H4 (cell line): Measurements from ENCODE around the gene TMEM11. TPM values are rescaled to one million over a fixed set of nuclear protein-coding genes. Genes with fewer than 3 reads are reported as not detected.
A peak's percentile ranks its signal among the peaks of the same experiment; 100 is the strongest.

Experiments used
- DNase-seq: peaks from one replicate; pipeline ENCODE4 v3.0.0-alpha.2; 2015; ENCODE audit warnings: low spot score
- total RNA-seq: library from RNA; depleted of rRNA; stranded (reverse); fragments of >200 nt; shearing (Covaris generic); gene quantifications from 2 replicates; pipeline ENCODE4 v1.2.3, GENCODE V29; 2014; rRNA removed

Gene TMEM11
- total RNA-seq: 15.7 and 33.0 TPM in 2 replicates

- DNase-seq: peak; percentile 93
These were observed at the start of gene TMEM11 for GRCh38 chr17:21214015-21214776. Gene TMEM11 (minus strand): TSS chr17:21214161. CDS start chr17:21214152, 9 bp downstream.

GRCh38 chr17:21263376-21263775, 49.4 kb upstream of the TMEM11 start:
- DNase-seq: no peak

GRCh38 chr17:21262259-21262993, 48.5 kb upstream of the TMEM11 start:
- no peak for DNase-seq

GRCh38 chr17:21258593-21258992, 44.6 kb upstream of the TMEM11 start:
- DNase-seq: no peak

- DNase-seq: no peak
These were observed 39.9 kb upstream of the TMEM11 start for GRCh38 chr17:21253646-21254441.

DNA sequence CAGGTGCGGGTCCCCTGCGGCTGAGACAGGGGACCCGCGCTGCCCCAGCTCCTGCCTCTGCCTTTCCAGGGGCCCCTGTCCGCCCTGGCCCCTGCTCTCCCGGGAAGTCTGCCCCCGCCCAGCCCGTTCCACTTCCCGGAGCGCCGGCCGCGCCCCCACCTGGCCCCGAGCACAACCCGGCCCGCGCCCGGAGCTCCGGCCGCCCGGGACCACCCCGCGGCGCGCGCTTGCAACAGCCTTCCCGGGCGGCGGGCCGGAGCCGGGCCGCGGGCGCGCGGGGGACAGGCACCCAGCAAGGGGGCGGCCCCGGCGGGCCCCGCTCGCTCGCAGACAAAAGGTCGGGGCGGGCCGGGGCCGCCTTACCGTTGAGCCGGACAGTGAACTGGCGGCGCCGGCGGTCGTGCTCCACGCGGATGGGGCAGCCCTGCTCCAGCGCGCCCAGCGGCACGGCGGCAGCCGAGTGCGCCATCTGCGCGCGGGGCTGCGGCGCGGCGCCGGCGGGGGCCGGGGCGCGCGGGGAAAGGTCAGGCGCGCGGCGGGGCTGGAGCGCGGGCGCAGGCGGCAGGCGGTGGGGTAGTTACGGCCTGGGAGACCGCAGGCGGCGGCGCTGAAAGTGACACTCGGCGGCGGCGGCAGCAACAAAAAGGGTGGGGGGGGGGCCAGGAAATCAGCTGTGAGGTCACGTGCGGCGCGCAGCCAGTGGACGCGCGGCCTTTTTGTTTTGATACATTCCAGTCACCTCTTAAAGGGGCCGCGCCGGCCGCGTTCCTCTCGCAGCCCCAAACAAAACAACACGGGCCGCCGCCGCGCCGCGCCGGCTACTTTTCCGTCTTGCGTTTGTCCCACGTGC, 39.1 kb upstream of the TMEM11 start, which contains the start of gene NATD1:
TSS of gene NATD1 (minus strand) at position 615 of the 850 bp plus-strand sequence. CDS start at position 469, 146 bp downstream.
- peak; percentile 74 for DNase-seq

DNA sequence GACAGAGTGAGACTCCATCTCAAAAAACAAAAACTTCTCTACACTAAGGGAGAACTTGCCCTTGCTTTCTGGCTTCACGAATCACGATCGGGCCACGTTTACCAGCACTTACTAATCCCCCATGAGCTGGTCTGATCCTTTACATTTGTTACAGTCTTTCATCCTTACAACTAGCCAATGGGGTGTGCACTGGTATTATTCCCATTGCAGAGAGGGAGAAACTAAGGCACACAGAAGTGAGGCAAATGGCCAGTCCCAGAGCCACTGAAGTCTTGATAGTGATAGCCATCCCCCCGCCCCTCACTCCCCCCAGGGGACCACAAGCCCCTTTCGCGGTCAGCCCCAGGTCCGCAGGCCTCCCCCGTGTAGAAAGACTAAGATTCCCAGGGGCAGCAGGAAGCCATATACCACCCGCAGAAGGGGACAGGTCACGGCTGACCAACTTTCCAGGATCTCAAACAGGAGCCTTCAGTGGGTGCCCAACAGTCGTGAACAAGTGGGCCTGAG, 38.4 kb upstream of the TMEM11 start:
- DNase-seq: no peak

- no peak for DNase-seq
These were observed 37.5 kb upstream of the TMEM11 start for GRCh38 chr17:21251337-21252010.

DNA sequence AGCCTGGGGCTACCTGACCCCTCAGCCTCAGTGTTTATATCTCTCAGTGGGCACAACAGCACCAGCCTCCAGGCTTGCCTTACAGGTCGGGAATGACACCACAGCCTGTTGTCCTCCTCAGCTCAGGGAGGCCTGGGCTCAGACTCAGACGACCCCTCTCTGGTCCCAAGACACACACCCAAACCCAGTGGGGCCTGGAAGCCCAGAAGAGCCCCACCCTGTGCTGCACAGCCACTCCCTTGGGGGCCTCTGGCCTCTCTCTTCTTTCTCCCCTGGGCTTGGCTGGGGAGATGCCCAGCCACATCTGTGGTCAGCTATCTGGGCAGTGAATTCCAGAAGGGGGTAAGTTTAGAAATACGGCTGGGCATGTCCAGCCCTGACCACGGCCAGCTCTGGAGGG, 36.9 kb upstream of the TMEM11 start:
- no peak for DNase-seq

DNA sequence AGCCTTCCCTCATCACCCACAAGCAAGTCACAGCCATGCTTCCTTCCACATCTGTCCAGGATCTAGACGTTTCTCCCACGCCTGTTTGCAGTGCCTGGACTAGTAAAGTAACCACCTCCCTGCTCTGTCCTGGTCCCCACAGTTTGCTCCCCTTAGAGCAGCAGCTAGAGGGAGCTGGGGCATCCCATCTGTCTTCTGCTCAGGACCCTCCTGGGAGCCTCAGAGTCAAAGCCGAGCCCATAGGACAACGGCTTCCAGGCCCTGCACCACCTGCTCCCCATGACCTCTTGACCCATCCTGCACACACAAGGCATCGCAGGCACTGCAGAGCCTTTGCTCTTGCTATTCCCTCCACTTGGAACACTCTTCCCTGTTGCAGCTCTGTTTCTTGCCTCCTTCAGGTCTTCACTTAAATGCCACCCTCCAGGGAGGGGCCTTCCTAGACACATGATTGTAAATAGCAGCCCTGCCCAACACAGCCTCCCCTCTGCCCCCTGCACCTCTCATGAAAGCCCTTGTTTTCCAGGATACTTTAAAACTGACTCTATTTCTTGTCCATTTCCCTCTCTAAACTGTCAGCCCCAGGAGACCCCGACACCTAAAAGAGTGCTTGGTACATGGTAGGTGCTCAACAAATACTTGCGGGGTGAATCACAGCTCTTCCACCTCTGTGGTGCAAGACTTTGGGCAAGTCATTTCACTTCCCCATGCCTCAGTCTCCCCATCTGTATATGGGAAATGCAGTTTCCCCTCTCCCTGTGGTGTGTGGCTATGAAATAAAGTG, 36.2 kb upstream of the TMEM11 start:
- no peak for DNase-seq

GRCh38 chr17:21249086-21249795, 35.3 kb upstream of the TMEM11 start:
- no peak for DNase-seq

- DNase-seq: no peak
These were observed 34.5 kb upstream of the TMEM11 start for GRCh38 chr17:21248500-21248899.

DNA sequence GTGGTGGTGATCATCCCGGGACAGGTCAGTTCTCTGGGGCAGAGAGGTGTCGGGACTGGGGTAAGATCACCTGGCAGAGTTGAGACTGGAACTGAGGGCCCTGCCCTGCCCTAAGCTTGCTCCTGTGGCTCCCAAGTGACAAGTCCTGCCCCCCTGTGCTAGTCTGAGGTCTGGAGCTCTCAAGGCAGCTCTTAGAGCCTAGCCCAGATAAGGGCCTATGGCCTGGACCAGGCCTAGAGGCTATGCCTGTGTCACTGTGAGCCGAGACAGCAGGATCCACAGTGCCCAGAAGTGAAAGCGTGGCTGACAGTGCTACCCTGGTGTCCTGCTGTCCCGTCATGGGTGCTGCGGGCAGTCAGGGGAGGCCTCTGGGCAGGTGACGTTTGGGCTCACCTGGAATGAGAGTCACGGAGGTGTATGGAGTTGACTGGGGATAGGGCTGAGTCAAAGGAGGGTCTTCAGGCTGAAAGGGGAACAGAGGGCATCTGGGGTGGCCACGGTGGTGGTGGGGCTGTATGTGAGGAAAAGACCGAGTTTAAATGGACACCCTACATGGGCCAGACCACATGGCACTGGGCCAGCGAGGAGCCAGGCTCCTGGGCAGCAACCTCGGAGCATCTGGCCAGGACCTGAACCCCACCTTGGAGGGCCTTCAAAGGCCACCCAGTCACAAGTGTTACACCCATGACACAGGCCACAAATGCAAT, 33.7 kb upstream of the TMEM11 start:
- no peak for DNase-seq

GRCh38 chr17:21246698-21247097, 32.7 kb upstream of the TMEM11 start:
- no peak for DNase-seq

GRCh38 chr17:21245639-21246084, 31.7 kb upstream of the TMEM11 start:
- no peak for DNase-seq

- no peak for DNase-seq
These were observed 29.7 kb upstream of the TMEM11 start for GRCh38 chr17:21243516-21244303.

- no peak for DNase-seq
These were observed 29.0 kb upstream of the TMEM11 start for GRCh38 chr17:21242780-21243515.
